Endodermal cell (in vitro differentiated cells): Measurements from ENCODE around the gene MYH14. TPM values are rescaled to one million over a fixed set of nuclear protein-coding genes. Genes with fewer than 3 reads are reported as not detected.

Experiments
- DNase-seq: peaks from one replicate; pipeline ENCODE4 v3.0.0-alpha.2; 2017
- H3K27ac ChIP-seq: 2 replicates; pipeline ENCODE4 v1.5.1; 2013; ENCODE audit warnings: mild to moderate bottlenecking, low read depth, low read length, moderate library complexity
- H3K27me3 ChIP-seq: 2 replicates; pipeline ENCODE4 v1.6.1; 2013; ENCODE audit warnings: mild to moderate bottlenecking, low read length, moderate library complexity; ENCODE audit not compliant: insufficient read depth, control insufficient read depth, poor library complexity, severe bottlenecking
- H3K36me3 ChIP-seq: 2 replicates; pipeline ENCODE4 v1.7.0; 2013; ENCODE audit warnings: mild to moderate bottlenecking, low read length, moderate library complexity; ENCODE audit not compliant: control insufficient read depth, insufficient read depth
- H3K4me1 ChIP-seq: one replicate; pipeline ENCODE4 v1.7.0; 2013; ENCODE audit warnings: low read length; ENCODE audit not compliant: control insufficient read depth, insufficient read depth
- H3K4me3 ChIP-seq: 2 replicates; pipeline ENCODE4 v1.5.1; 2013; ENCODE audit warnings: mild to moderate bottlenecking, low read length, moderate library complexity
- H3K9ac ChIP-seq: 2 replicates; pipeline ENCODE4 v1.6.1; 2013; ENCODE audit warnings: mild to moderate bottlenecking, low read length, moderate library complexity; ENCODE audit not compliant: poor library complexity, severe bottlenecking; ENCODE audit errors: extremely low read depth
- H3K9me3 ChIP-seq: 2 replicates; pipeline ENCODE4 v1.6.1; 2013; ENCODE audit warnings: mild to moderate bottlenecking, low read length, moderate library complexity; ENCODE audit not compliant: control insufficient read depth
- H3K27ac Mint-ChIP-seq: 2 replicates; pipeline ENCODE4 v1.8.0; 2020; ENCODE audit warnings: mixed read lengths
- H3K27me3 Mint-ChIP-seq: 2 replicates; pipeline ENCODE4 v1.8.0; 2021; ENCODE audit warnings: mild to moderate bottlenecking, mixed read lengths; ENCODE audit not compliant: insufficient read depth
- H3K36me3 Mint-ChIP-seq: 2 replicates; pipeline ENCODE4 v1.8.0; 2020; ENCODE audit warnings: low read depth, mixed read lengths
- H3K4me1 Mint-ChIP-seq: 2 replicates; pipeline ENCODE4 v1.8.0; 2020; ENCODE audit warnings: mixed read lengths
- H3K4me3 Mint-ChIP-seq: 2 replicates; pipeline ENCODE4 v1.8.0; 2020; ENCODE audit warnings: mild to moderate bottlenecking, moderate library complexity, mixed read lengths
- H3K9me3 Mint-ChIP-seq: 2 replicates; pipeline ENCODE4 v1.8.0; 2020; ENCODE audit warnings: mild to moderate bottlenecking, mixed read lengths
- CTCF ChIP-seq: fragments of 200-600 bp; sonication (generic); conservative IDR thresholded peaks from 2 replicates; pipeline ENCODE4 v1.5.0; 2021; ENCODE audit warnings: antibody characterized with exemption, mild to moderate bottlenecking
- WGBS, 2 experiments: methylation state at CpG; one replicate each; pipeline versions ENCODE4 v1.1.5 to v1.1.7; 2013; ENCODE audit warnings: missing lambda C conversion rate in 2 of 2, mixed read lengths in 1 of 2; ENCODE audit not compliant: insufficient coverage in 1 of 2, insufficient read length in 1 of 2; 5-methylcytosine and 5-hydroxymethylcytosine counted together
- total RNA-seq, 2 donors: library from RNA; stranded (reverse); fragmentation: NEBNext Ultra II Directional in 1 of 2; extraction: Animal tissue kit (Norgen Biotek cat#: 25700) in 1 of 2; gene quantifications; 2 replicates in 1 of 2; 3 replicates in 1 of 2; pipeline ENCODE4 v1.2.1, GENCODE V29; 2021

MYH14 gene
- total RNA-seq, 2 donors from 2014 or later: 12.8 to 16.7 TPM

- Histone ChIP-seq H3K9ac (no peak overlapping the region), H3K9me3 (peaks cover 30% of the 10 kb centered on the region), H3K36me3 (no peaks in the 10 kb centered on the region), H3K4me1 (no peaks in the 10 kb centered on the region), H3K4me3 (no peak overlapping the region), H3K27me3 (peaks cover 3% of the 10 kb centered on the region), H3K27ac (no peak overlapping the region)
- Mint-ChIP-seq H3K9me3 (no peaks in the 10 kb centered on the region), H3K36me3 (no peaks in the 10 kb centered on the region), H3K27ac (no peak overlapping the region), H3K27me3 (peaks cover 43% of the 10 kb centered on the region), H3K4me3 (no peak overlapping the region), H3K4me1 (no peaks in the 10 kb centered on the region)
- WGBS, 2 experiments: 40 to 59% methylated on average over 1 to 3 of the region's 3 CpGs
- no peak for DNase-seq
- TF ChIP-seq CTCF: no peak
Measured at GRCh38 chr19:50197348-50197747, 6.1 kb upstream of the MYH14 start.

- peaks cover 10% of the 10 kb centered on the region for H3K27me3 ChIP-seq
- TF ChIP-seq CTCF: no peak
- peaks cover 30% of the 10 kb centered on the region for H3K9me3 ChIP-seq
- H3K9ac ChIP-seq: no peak overlapping the region
- H3K4me3 ChIP-seq: no peak overlapping the region
- peaks cover 45% of the 10 kb centered on the region for H3K27me3 Mint-ChIP-seq
- no peaks in the 10 kb centered on the region for H3K36me3 ChIP-seq
- no peaks in the 10 kb centered on the region for H3K4me1 Mint-ChIP-seq
- no peak for DNase-seq
- no peaks in the 10 kb centered on the region for H3K4me1 ChIP-seq
- no peak overlapping the region for H3K27ac Mint-ChIP-seq
- H3K36me3 Mint-ChIP-seq: no peaks in the 10 kb centered on the region
- H3K4me3 Mint-ChIP-seq: no peak overlapping the region
- WGBS, 2 experiments: 54 to 55% methylated on average over 7 of the region's 7 CpGs
- H3K9me3 Mint-ChIP-seq: no peaks in the 10 kb centered on the region
- no peak overlapping the region for H3K27ac ChIP-seq
Measured at GRCh38 chr19:50198431-50199258, 4.8 kb upstream of the MYH14 start.

GRCh38 chr19:50199259-50199555 lies 4.2 kb upstream of the MYH14 start:
- no peaks in the 10 kb centered on the region for H3K36me3 Mint-ChIP-seq
- H3K9me3 Mint-ChIP-seq: no peaks in the 10 kb centered on the region
- peaks cover 43% of the 10 kb centered on the region for H3K27me3 Mint-ChIP-seq
- no peak overlapping the region for H3K4me3 ChIP-seq
- H3K4me3 Mint-ChIP-seq: no peak overlapping the region
- no peaks in the 10 kb centered on the region for H3K4me1 ChIP-seq
- peaks cover 13% of the 10 kb centered on the region for H3K27me3 ChIP-seq
- H3K36me3 ChIP-seq: no peaks in the 10 kb centered on the region
- no peak for DNase-seq
- no peak overlapping the region for H3K27ac ChIP-seq
- H3K4me1 Mint-ChIP-seq: no peaks in the 10 kb centered on the region
- no peak overlapping the region for H3K27ac Mint-ChIP-seq
- no peak overlapping the region for H3K9ac ChIP-seq
- TF ChIP-seq CTCF: no peak
- WGBS, 2 experiments: 35 to 59% methylated on average over 2 to 5 of the region's 5 CpGs
- H3K9me3 ChIP-seq: peaks cover 26% of the 10 kb centered on the region
